ENCODE measurements around the gene EFCAB8. TPM values are rescaled to one million over a fixed set of nuclear protein-coding genes. Genes with fewer than 3 reads are reported as not detected.
"Not testable (repeated sequence)": the region's sequence is repeated elsewhere in the genome, so short reads cannot be mapped to it uniquely, and the experiment has no call there.

EFCAB8 gene
- total RNA-seq, 1 experiment from 2014 or later: not detected

GRCh38 chr20:32903666-32904175 is 45.0 kb downstream of the EFCAB8 start:
- no peaks in the 10 kb centered on the region for H3F3A ChIP-seq (ENCODE audit: low read length, unreplicated experiment)
- ChIA-PET CTCF (interaction anchor here (0.6 kb wide), 1 partner anchor 133 kb away, joined by 3 read pairs; no protein-coding TSS in a partner anchor), POLR2A (ENCODE audit: unreplicated experiment) (no interaction called here)
- no peak overlapping the region for H3K9ac ChIP-seq (ENCODE audit: low read length)
- no peaks in the 10 kb centered on the region for H4K20me1 ChIP-seq (ENCODE audit: low read length)
- H3K9me2 ChIP-seq (replicated peaks; ENCODE audit: low read length): no peaks in the 10 kb centered on the region
- intact Hi-C loops (cut with micrococcal nuclease): loop anchor here (5.0 kb wide), 1 partner anchor 389 kb away; no protein-coding TSS in a partner anchor
- H3K27me3 ChIP-seq (ENCODE audit: low read length): no peaks in the 10 kb centered on the region
- DNase-seq (no peak), ATAC-seq (no peak)
- H3K79me2 ChIP-seq (ENCODE audit: low read length): no peaks in the 10 kb centered on the region
- no TSS peak for BruUV-seq (replicated peaks)
- H2AFZ ChIP-seq (ENCODE audit: low read length): no peak overlapping the region
- no peaks in the 10 kb centered on the region for H3K36me3 ChIP-seq (ENCODE audit: low read depth, low read length)
- no peak for TF ChIP-seq CTCF (conservative IDR thresholded peaks at IDR 0.05; ENCODE audit: low read depth, low read length)
- no peak for TF ChIP-seq EZH2phosphoT487 (IDR thresholded peaks at IDR 0.05; ENCODE audit: borderline replicate concordance, low read length)
- H3K4me1 ChIP-seq (ENCODE audit: insufficient read depth, low read length): no peaks in the 10 kb centered on the region
- no peak overlapping the region for H3K4me2 ChIP-seq (ENCODE audit: low read length)
- no peak overlapping the region for H3K4me3 ChIP-seq (ENCODE audit: low read length)
- H3K27ac ChIP-seq (ENCODE audit: low read length): no peak overlapping the region
- H3K9me3 ChIP-seq (ENCODE audit: low read length): no peaks in the 10 kb centered on the region

- H3K9me2 ChIP-seq (replicated peaks; ENCODE audit: low read length); H3K27me3 ChIP-seq (ENCODE audit: low read length); H3K27ac ChIP-seq (ENCODE audit: low read length); H3K9ac ChIP-seq (ENCODE audit: low read length); H3K36me3 ChIP-seq (ENCODE audit: low read depth, low read length); H3K4me3 ChIP-seq (ENCODE audit: low read length); H3K4me2 ChIP-seq (ENCODE audit: low read length); ATAC-seq; POLR2A ChIA-PET (ENCODE audit: unreplicated experiment); DNase-seq; H3K9me3 ChIP-seq (ENCODE audit: low read length); H3F3A ChIP-seq (ENCODE audit: low read length, unreplicated experiment); H4K20me1 ChIP-seq (ENCODE audit: low read length); BruUV-seq (replicated peaks); H3K4me1 ChIP-seq (ENCODE audit: insufficient read depth, low read length); H2AFZ ChIP-seq (ENCODE audit: low read length); H3K79me2 ChIP-seq (ENCODE audit: low read length): not testable (repeated sequence)
- intact Hi-C loops (cut with micrococcal nuclease): loop anchor here (5.0 kb wide), 1 partner anchor 388 kb away; no protein-coding TSS in a partner anchor
- CTCF ChIA-PET: interaction anchor here (0.6 kb wide), 1 partner anchor 72 kb away, joined by 6 read pairs; no protein-coding TSS in a partner anchor
Measured at GRCh38 chr20:32904678-32905077, 46.0 kb downstream of the EFCAB8 start.

- H3K4me1 ChIP-seq (ENCODE audit: insufficient read depth, low read length): no peaks in the 10 kb centered on the region
- H3K79me2 ChIP-seq (ENCODE audit: low read length): no peaks in the 10 kb centered on the region
- no peaks in the 10 kb centered on the region for H3K9me2 ChIP-seq (replicated peaks; ENCODE audit: low read length)
- DNase-seq (no peak), ATAC-seq (no peak)
- H3K27ac ChIP-seq (ENCODE audit: low read length): no peak overlapping the region
- no peaks in the 10 kb centered on the region for H3K27me3 ChIP-seq (ENCODE audit: low read length)
- BruUV-seq (replicated peaks): no TSS peak
- POLR2A ChIA-PET (ENCODE audit: unreplicated experiment): no interaction called here
- no peak overlapping the region for H3K9ac ChIP-seq (ENCODE audit: low read length)
- intact Hi-C loops (cut with micrococcal nuclease): no loop called here
- CTCF ChIA-PET: no interaction called here
- H3K9me3 ChIP-seq (ENCODE audit: low read length): no peaks in the 10 kb centered on the region
- no peak overlapping the region for H3K4me2 ChIP-seq (ENCODE audit: low read length)
- no peaks in the 10 kb centered on the region for H3K36me3 ChIP-seq (ENCODE audit: low read depth, low read length)
- TF ChIP-seq EZH2phosphoT487 (IDR thresholded peaks at IDR 0.05; ENCODE audit: borderline replicate concordance, low read length) (no peak), EZH2 (IDR thresholded peaks at IDR 0.05; ENCODE audit: low read length, unreplicated experiment) (no peak), CTCF (conservative IDR thresholded peaks at IDR 0.05; ENCODE audit: low read depth, low read length) (no peak)
- H2AFZ ChIP-seq (ENCODE audit: low read length): no peak overlapping the region
- H3K4me3 ChIP-seq (ENCODE audit: low read length): no peak overlapping the region
- no peaks in the 10 kb centered on the region for H3F3A ChIP-seq (ENCODE audit: low read length, unreplicated experiment)
- no peaks in the 10 kb centered on the region for H4K20me1 ChIP-seq (ENCODE audit: low read length)
Measured at GRCh38 chr20:32906200-32906599, 47.5 kb downstream of the EFCAB8 start.
